GM18520 (cell line): ENCODE results near the gene RASA3.

Experiments
- ATAC-seq: cut with Tn5 transposase; IDR thresholded peaks from one replicate; pipeline ENCODE4 v1.9.1; 2021; ENCODE audit not compliant: unreplicated experiment

The RASA3 gene

DNA sequence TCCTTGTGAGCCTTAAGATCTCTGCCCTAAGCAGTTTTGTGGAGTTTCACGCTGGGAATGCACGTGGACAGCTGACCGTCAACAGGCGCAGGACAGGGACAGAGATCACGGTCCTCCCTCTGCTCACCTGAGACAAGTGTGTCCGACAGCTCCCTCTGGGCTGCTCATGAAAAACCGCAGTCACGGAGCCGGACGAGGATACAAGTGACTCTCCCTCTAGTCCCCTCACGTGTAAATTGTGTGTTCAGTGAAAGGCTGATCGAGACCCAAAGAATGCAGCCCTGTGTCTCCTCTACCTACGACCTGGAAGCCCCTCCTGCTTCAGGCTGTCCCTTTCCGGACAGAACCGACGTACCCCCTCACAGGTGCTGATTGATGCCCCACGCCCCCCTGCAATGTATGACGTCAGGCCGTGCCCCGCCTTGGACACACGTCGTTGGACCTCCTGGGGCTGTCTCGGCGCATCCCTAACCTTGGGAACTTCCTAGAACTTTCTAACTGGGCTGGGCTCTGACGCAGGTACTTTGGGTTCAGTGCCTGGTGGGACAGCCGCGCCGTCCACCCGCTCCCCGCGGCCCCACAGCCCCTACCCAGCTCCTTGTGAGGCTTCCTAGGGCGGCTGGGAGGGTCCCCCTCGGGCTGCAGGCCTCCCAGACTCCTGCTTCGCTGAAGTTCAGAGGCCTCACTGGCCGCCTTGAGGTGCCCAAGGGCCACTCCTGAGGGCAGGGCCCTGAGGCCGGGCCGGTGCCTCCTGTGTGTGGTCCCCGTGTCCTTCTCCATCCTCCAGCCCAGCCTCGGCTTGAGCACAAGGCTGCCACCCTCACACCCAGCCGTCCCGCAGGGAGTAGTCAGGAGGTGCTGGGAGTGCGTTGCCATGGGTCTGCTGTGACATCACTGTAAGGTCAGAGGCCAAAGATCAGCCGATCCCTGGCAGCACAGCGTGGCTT, 158.9 kb downstream of the RASA3 start, which contains the start of gene C13orf46:
TSS of gene C13orf46 (minus strand) at position 859 of the 947 bp plus-strand sequence. CDS start at position 780, 79 bp downstream.
- no peak for ATAC-seq

DNA sequence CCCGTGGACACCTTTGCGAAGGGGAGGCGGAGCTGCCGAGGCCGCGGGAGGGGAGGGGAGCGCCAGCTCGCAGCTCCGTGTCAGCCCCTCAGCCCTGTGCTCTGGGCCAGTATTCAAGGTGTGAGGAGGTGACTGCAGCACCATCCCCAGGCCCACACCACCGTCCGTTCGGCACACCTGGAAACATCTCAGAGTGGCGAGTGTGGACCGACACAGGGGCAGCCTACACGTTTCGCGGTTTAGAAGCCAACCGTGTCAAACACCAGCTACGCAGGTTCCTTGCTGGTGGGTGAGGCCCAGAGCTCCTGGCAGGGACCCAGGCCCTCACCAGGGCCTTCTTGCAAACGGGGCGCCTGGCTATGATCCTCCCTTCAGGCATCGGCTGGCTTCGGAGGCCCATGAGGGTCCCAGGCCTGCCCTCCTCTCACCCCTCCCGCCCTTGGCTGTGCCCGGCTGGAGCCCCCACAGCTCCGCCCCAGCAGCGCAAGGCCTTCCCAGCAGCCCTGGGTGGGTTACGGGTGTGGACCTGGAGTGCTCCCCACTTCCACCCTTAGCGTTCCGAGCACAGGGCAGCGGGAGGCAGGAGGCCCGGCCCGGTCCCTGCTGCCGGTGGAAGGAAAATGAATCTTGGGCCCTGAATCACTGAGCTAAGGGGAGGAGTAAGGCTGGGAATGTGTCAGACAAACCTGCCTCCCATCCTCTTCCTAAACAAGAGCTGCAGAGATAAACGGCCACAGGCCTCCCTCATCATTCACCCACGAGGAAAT, 159.8 kb downstream of the RASA3 start:
- no peak for ATAC-seq

DNA sequence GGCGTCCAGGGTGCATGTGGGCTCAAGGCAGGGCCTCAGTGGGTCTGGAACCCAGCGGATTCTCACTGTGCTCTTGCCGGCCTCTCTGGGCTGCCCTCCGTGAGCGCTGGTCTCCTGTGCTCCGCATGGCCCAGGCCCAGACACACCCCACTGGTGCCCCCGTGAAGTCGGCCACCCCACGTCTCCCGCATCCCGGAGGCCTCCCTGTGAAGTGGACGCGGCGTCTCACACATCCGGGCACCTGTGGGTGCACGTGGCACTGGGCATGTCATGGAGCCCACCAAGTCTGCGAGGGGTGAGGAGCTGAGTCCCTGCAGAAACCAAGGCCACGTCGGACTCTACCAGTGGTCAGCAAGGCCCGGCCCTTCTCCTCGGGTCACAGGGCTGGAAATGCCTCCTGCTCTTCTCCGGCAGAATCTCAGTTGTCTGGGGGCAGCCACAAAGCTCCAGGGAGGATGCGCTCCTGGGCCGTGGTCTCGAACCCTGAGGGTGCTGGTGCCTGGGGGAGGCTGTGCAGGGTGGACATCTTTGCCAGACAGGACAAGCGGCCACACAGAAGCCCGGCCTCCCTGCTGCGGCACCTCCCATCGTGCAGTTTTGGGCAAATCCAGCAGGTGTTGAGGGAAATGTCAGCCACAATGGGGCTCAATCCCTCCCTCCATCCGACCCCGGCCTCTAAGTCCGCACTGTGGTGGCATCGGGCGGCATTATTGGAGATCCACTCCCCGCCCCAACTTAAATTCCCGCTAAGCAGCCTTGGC, 160.8 kb downstream of the RASA3 start:
- ATAC-seq, result no peak

DNA sequence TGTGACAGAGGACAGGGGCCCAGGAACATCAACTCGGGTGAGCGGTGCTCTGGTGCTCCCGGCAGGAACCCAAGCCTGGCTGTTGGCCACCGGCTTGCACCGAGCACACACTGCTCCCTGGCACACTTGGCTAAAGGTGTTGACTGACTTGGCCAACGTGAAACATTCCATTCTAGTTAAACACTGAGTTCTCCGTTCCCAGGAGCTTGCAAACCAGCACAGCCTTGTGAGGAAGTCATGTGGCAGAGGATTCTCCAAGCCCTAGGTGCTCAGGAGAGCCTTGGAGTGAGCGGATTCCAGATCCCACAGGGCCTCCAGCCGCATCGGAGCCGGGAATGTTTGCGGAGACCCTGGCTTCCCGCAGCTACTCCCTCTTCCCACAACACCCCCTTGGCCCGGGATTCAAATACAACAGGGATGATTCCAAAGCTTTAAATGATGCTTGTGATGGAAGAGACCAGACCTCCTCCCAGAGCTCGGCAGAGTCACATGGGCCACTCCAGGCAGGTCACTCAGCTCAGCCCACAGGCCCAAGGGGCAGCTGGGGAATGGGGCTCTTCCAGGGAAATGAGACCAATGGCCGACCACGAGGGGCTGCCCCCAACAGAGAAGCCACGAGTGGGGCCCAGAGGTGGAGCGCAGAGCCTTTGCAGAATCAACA, 161.5 kb downstream of the RASA3 start:
- ATAC-seq, result no peak

DNA sequence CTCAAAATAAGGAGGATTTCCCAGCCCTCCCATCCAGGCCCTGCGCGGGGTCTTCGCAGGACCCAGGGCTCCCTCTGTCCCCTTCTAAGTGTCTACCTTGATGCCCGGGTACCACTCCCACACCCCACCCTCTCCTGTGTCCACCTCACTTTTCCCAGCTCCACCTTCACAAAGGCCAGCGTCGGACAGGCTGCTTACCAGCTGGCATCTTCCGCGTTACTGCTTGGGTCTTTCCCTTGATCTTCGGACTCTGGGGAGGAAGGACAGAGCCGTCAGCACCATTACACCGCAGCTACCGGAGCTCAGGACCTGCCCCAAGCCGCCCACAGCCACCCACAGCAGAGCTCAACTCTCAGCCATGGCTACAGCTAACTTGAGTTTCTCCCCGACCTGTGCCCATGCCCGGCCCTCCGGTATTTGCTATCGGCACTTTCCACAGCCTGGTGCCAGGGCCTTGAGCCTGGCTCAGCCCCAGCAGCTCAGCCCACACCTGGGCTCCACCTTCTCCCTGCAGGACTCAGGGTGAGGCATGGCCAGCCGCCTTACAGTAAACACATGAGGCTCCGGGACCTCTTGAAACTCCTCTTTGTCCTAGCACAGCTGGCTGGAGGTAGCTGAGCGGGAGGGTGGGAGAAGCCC, 162.3 kb downstream of the RASA3 start:
- ATAC-seq, result no peak

DNA sequence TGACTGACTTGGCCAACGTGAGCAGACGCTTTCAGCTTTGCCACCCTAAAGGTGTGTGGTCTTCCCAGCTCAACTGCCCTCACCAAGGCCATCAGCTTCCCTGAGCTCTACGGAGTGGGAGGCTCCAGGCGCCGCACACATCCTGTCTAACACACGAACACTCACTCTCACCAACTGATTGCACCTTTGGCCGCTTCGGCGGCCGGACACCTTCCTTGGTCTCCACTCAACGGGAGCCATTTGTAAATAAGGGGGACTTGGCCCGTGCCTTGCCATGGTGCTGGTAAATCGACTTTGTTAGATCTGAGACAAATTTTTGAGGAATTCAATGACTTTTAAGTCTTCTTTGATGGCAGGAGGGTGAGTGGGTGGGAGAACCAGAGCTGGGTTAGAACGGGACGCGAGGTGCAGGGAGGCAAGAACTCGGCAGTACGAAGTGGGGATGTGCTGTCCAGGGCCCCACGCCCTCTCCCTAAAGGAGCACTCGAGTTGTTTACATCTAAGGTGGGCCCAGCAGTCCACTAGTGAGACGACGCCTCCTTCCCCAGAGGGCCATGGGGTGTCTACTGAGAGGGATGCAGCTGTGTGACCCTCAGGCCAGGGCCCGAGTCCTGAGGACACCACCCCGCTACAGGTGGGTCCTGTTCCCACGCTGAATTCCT, 163.0 kb downstream of the RASA3 start:
- ATAC-seq, result no peak

DNA sequence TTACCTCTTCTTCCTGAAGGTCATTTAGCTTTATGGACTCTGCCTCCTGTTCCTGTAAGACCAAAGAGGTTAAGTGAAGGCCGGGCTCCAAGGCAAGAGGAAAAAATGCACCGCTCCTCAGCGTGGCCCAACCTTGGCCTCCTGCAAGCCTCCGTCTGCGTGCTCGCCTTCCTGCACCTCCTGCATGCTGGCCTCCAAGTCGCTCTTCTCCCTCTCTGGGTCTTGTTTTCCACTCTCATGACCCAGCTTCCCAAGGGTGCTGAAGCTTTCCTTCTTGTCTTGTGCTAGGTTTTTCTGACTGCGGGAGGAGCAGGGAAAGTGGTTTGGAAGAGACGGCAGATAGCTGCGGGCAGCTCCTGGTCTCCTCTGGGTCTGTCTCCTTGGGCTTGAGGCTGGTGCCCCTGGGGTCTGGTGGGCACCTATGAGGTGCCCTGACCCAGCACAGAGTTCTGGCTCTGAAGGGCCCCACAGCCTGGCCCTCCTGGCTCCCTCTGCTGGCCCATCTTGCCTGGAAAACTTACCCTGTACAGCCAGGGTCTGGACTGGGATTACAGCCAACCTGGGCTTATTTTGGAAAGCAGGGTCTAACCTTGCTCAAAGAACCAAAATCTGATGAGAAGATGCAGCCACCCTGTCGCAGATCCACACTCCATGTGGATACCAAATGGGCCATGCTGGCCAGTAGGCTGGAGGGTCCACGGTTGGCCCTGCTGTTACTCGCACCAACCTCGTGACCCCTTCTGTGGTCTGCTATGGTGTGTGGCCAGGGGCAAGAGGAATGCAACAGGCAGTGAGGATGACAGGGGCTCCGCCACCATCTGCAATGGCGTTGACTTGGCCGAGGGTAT, 163.7 kb downstream of the RASA3 start:
- no peak for ATAC-seq

DNA sequence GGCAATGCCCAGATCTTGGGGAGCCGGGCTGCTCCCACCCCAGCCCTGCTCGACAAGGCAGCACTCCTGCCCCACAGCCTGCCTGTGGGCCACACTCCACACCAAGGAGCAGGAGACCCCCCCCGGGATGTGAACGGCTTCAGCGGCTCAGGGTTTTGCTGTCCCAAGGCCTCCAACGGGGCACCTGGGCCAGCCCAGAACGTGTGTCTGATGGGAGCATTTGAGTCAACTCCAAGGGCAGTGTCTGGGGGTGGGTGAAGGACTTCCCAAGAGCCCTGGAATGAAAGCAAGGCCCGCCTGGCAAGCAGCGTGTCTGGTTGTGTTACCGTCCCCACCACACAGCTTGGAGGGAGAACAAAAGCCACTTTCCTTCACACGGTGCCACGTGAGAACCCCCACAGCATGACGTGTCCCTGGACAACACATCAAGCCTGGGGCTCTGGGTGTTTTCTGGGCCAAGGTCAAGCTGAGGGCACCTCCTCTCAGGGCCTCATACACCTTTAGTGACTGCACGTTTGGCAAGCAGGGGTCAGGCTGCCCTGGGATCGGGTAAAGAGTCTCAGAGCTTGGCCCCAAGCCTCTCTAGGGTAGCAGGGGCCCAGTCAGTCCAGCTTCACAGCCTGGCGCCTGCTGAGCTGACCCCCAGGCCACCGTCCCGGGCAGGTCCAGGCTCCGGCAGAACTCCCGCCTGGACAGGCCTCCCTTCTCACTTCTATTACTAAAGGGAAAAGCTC, 164.5 kb downstream of the RASA3 start:
- no peak for ATAC-seq

DNA sequence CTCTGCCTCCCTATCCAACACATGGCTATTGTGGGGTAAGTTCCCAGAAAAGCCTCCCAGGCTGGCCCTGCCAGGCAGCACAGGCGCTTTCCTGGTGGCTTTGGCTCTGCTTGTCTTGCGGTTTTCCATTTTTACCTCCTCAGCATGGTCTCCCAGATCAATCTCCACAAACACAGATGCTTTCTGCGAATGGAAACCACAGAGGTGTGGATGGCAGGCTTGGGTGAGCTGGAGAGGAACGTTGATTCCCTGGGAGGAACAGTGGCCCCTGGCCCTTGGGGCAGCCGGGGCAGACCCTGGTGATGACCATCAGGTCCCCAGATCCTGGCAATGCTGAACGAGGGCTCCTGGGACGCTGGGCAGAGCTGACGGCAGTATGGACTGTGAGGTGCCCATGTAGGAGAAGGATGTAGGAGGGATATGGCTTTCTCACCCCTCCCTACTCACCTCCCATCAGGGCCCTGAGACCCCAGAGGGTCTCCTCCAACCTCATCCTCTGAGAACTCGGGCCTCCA, 165.2 kb downstream of the RASA3 start:
- no peak for ATAC-seq

DNA sequence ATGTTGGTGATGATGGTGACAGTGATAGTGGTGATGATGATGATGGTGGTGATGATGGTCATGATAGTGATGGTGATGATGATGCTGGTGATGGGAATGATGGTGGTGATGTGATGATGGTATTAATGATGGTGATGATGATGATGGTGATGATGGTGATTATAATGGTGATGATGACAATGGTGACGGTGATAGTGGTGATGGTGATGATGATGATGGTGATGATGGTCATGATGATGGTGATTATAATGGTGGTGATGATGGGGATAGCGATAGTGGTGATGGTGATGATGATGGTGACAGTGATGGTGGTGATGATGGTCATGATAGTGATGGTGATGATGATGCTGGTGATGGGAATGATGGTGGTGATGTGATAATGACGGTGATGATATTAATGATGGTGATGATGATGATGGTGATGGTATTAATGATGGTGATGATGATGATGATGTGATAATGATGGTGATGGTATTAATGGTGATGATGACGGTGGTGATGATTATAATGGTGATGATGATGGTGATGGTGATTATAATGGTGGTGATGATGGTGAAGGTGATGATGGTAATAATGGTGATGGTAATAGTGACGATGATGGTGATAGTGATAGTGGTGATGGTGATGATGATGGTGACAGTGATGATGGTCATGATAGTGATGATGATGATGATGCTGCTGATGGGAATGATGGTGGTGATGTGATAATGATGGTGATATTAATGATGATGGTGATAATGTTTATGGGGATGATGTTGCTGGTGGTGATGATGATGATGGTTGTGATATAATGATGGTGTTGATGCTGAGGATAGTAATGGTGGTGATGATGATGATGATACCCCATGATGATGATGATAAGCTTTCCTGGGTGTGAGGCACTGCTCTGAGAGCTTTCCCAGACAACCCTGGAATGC, 166.2 kb downstream of the RASA3 start:
- no peak for ATAC-seq

DNA sequence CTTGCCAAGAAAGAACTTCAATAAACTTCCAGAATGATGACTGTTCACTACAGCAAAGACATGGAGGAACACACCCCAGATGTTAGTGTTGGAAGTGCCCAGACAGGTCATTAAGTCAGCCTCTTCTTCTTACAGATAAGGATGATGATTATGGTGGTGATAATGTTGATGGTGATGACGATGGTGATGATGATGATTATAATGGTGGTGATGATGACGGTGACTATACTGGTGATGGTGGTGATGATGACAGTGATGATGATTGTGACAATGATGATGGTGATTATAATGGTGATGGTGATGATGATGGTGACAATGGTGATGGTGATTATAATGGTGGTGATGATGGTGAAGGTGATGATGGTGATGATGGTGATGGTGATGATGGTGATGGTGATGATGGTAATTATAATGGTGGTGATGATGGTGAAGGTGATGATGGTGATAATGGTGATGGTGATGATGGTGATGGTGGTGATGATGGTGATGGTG, 167.0 kb downstream of the RASA3 start:
- ATAC-seq, result no peak

DNA sequence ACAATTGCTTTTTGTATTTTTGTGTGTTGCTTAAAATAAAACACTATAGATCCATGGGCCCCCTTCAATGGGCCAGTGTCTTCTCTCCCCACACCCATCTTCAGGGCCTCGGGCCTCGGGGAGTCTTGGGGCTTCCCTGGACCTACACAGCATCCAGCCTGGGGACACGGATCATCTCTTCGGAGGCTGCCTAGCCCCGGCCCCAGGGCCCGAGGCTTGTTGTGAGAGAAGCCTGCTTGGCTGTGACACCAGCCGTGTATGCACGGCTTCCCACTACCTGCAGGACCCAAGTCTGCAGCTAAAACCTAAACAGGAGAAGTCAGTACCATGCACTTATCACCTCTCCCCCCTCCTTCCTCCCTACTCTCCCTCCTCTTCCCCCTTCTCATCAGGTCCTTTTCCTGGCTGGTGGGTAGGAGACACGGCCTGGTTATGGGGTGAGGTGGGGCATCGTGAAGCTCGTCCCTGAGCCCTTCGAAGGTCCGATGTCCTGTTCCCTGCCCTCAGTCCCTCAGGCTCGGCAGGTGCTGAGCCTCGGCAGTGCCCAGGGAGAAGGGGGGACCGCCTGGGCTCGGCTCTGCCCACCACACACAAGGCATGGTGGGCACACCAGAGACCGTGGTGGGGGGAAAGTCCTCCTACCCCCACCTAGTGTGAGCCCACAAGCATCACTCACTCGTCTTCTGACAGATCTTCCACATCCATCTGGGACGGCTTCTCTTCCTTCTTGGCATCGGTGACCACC, 168.0 kb downstream of the RASA3 start:
- ATAC-seq, result no peak

DNA sequence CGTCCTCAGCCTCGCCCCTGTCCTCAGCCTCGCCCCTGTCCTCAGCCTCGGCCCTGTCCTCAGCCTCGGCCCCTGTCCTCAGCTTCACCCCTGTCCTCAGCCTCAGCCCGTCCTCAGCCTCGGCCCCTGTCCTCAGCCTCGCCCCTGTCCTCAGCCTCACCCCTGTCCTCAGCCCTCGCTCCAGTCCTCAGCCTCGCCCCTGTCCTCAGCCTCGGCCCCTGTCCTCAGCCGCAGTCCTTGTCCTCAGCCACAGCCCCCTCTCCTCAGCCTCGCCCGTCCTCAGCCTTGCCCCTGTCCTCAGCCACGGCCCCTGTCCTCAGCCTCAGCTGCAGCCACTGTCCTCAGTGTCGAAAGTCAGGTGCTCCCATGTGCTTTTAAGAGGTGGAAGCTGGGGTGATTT, 169.0 kb downstream of the RASA3 start:
- ATAC-seq, result no peak

DNA sequence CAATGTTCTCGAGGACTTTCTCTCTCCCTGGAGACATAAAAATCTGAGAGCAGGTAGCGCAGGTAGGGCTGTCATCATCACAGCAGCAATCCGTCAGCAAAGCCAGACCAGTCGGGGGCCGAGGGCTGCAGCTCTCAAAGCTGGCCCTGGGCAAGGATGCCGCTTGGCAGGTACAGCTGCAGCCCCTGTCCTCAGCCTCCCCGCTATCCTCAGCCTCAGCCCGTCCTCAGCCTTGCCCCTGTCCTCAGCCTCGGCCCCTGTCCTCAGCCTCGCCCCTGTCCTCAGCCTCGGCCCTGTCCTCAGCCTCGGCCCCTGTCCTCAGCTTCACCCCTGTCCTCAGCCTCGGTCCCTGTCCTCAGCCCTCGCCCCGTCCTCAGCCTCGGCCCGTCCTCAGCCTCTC, 169.4 kb downstream of the RASA3 start:
- no peak for ATAC-seq

DNA sequence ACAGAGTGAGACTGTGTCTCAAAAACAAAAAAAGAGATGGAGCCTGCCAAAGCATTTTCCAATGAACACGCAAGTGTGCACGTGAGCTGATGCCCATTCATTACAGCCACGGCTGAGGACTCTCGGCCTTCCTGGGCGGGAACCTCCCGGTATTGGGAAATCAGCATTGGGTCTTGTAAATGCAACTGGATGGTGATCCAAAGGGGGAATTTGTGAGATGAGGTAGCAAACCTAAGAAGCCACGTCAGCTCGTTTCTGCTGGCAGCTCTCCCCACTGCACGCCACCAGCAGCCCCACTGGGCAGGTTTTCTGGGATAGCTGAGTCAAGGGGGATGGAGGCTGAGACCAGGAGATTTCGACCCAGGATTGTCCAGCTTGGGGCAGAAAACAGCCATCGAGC, 170.0 kb downstream of the RASA3 start:
- no peak for ATAC-seq
